HEK293 (cell line): Measurements from ENCODE around the gene LHFPL2.

ENCODE experiments used
- CTCF ChIA-PET: fragments of 350-600 bp; formaldehyde crosslinking; extraction: SDS; loops from one replicate; lab custom pipeline; 2021; ENCODE audit warnings: antibody characterized with exemption; lab: Yijun Ruan, JAX
- POLR2A ChIA-PET: fragments of 300-600 bp; formaldehyde crosslinking; extraction: SDS; loops from one replicate; lab custom pipeline; 2020; ENCODE audit warnings: antibody characterized with exemption, inconsistent platforms; lab: Yijun Ruan, JAX
- H3K27ac ChIP-seq: fragments of 200-500 bp; sonication (Bioruptor generic); 2 replicates; pipeline ENCODE4 v1.5.1; 2014; ENCODE audit warnings: low read depth, low read length, control low read depth, inconsistent platforms; ENCODE audit errors: extremely low read depth
- H3K36me3 ChIP-seq, 2 experiments: fragments of 200-500 bp in 1 of 2; sonication (Bioruptor generic) in 1 of 2; 1 replicate in 1 of 2; 2 replicates in 1 of 2; pipeline ENCODE4 v1.5.1; 2014 to 2017; ENCODE audit warnings: inconsistent platforms in 2 of 2, low read length in 2 of 2; ENCODE audit not compliant: control insufficient read depth in 2 of 2, insufficient read depth in 1 of 2
- H3K4me1 ChIP-seq: fragments of 200-500 bp; sonication (Bioruptor generic); 2 replicates; pipeline ENCODE4 v1.5.1; 2014; ENCODE audit warnings: mild to moderate bottlenecking, low read length, inconsistent platforms; ENCODE audit not compliant: control insufficient read depth, insufficient read depth
- H3K4me3 ChIP-seq: 2 replicates; pipeline ENCODE4 v1.5.1; 2011; ENCODE audit warnings: low read depth, mild to moderate bottlenecking, control low read depth, low read length, moderate library complexity
- H3K9me3 ChIP-seq: fragments of 200-500 bp; sonication (Bioruptor generic); 2 replicates; pipeline ENCODE4 v1.5.1; 2014; ENCODE audit warnings: low read depth, low read length, inconsistent platforms; ENCODE audit not compliant: control insufficient read depth, insufficient read depth
- BCL11A ChIP-seq: fragments of 450-650 bp; formaldehyde crosslinking; IDR thresholded peaks from 2 replicates; pipeline ENCODE4 v1.5.1; 2016; ENCODE audit warnings: low read depth, missing biosample characterization, missing genetic modification characterization
- BCL11B ChIP-seq: fragments of 450-650 bp; formaldehyde crosslinking; IDR thresholded peaks from 2 replicates; pipeline ENCODE4 v1.5.1; 2016; ENCODE audit warnings: low read depth, missing biosample characterization, missing genetic modification characterization
- BCL6B ChIP-seq: fragments of 450-650 bp; formaldehyde crosslinking; IDR thresholded peaks from 2 replicates; pipeline ENCODE4 v1.5.1; 2017; ENCODE audit warnings: missing biosample characterization, missing genetic modification characterization
- GLI4 ChIP-seq: fragments of 450-650 bp; formaldehyde crosslinking; IDR thresholded peaks from 2 replicates; pipeline ENCODE4 v1.5.1; 2016; ENCODE audit warnings: missing biosample characterization, missing genetic modification characterization
- HOXA7 ChIP-seq: sonication (generic); formaldehyde crosslinking; IDR thresholded peaks from 2 replicates; pipeline ENCODE4 v1.8.1; 2022; ENCODE audit warnings: missing genetic modification reagents, borderline replicate concordance
- IKZF3 ChIP-seq: fragments of 450-650 bp; IDR thresholded peaks from 2 replicates; pipeline ENCODE4 v1.5.0; 2018; ENCODE audit warnings: missing biosample characterization, mild to moderate bottlenecking, missing genetic modification characterization, moderate library complexity
- KLF17 ChIP-seq: fragments of 450-650 bp; formaldehyde crosslinking; IDR thresholded peaks from 2 replicates; pipeline ENCODE4 v1.5.1; 2016; ENCODE audit warnings: missing biosample characterization, missing genetic modification characterization
- OSR2 ChIP-seq: fragments of 450-650 bp; formaldehyde crosslinking; IDR thresholded peaks from 2 replicates; pipeline ENCODE4 v1.5.1; 2016; ENCODE audit warnings: missing biosample characterization, missing genetic modification characterization
- PRDM1 ChIP-seq: fragments of 450-650 bp; formaldehyde crosslinking; IDR thresholded peaks from 2 replicates; pipeline ENCODE4; 2016; ENCODE audit warnings: missing biosample characterization, missing genetic modification characterization
- PRDM6 ChIP-seq: fragments of 450-650 bp; formaldehyde crosslinking; IDR thresholded peaks from 2 replicates; pipeline ENCODE4 v1.5.1; 2017; ENCODE audit warnings: missing biosample characterization, missing genetic modification characterization
- TSHZ1 ChIP-seq: fragments of 450-650 bp; formaldehyde crosslinking; IDR thresholded peaks from 2 replicates; pipeline ENCODE4 v1.5.1; 2016; ENCODE audit warnings: missing biosample characterization, missing genetic modification characterization, borderline replicate concordance
- ZBTB17 ChIP-seq: fragments of 450-650 bp; formaldehyde crosslinking; IDR thresholded peaks from 2 replicates; pipeline ENCODE4 v1.5.1; 2016; ENCODE audit warnings: missing biosample characterization, missing genetic modification characterization
- ZFP69B ChIP-seq: fragments of 450-650 bp; formaldehyde crosslinking; IDR thresholded peaks from 2 replicates; pipeline ENCODE4 v1.5.1; 2016; ENCODE audit warnings: missing biosample characterization, missing genetic modification characterization
- ZNF10 ChIP-seq: fragments of 450-650 bp; formaldehyde crosslinking; IDR thresholded peaks from 2 replicates; pipeline ENCODE4 v1.5.1; 2017; ENCODE audit warnings: missing biosample characterization, missing genetic modification characterization
- ZNF146 ChIP-seq: fragments of 450-650 bp; formaldehyde crosslinking; IDR thresholded peaks from 2 replicates; pipeline ENCODE4 v1.5.1; 2016; ENCODE audit warnings: missing biosample characterization, missing genetic modification characterization
- ZNF223 ChIP-seq: fragments of 450-650 bp; formaldehyde crosslinking; IDR thresholded peaks from 2 replicates; pipeline ENCODE4 v1.5.1; 2016; ENCODE audit warnings: missing biosample characterization, missing genetic modification characterization
- ZNF266 ChIP-seq: fragments of 450-650 bp; formaldehyde crosslinking; IDR thresholded peaks from 2 replicates; pipeline ENCODE4 v1.5.1; 2016; ENCODE audit warnings: missing biosample characterization, missing genetic modification characterization, low read depth
- ZNF37A ChIP-seq: fragments of 450-650 bp; IDR thresholded peaks from 2 replicates; pipeline ENCODE4 v1.5.1; 2018; ENCODE audit warnings: missing biosample characterization, missing genetic modification characterization
- ZNF416 ChIP-seq: fragments of 450-650 bp; formaldehyde crosslinking; IDR thresholded peaks from 2 replicates; pipeline ENCODE4 v1.5.1; 2016; ENCODE audit warnings: missing biosample characterization, missing genetic modification characterization
- ZNF426 ChIP-seq: fragments of 450-650 bp; formaldehyde crosslinking; IDR thresholded peaks from 2 replicates; pipeline ENCODE4 v1.5.1; 2017; ENCODE audit warnings: missing biosample characterization, missing genetic modification characterization, mild to moderate bottlenecking, inconsistent platforms, moderate library complexity
- ZNF449 ChIP-seq: fragments of 450-650 bp; formaldehyde crosslinking; IDR thresholded peaks from 2 replicates; pipeline ENCODE4 v1.5.1; 2017; ENCODE audit warnings: missing biosample characterization, mild to moderate bottlenecking, missing genetic modification characterization, moderate library complexity
- ZNF501 ChIP-seq: fragments of 450-650 bp; formaldehyde crosslinking; IDR thresholded peaks from 2 replicates; pipeline ENCODE4 v1.5.1; 2016; ENCODE audit warnings: missing biosample characterization, missing genetic modification characterization
- ZNF555 ChIP-seq: fragments of 450-650 bp; formaldehyde crosslinking; conservative IDR thresholded peaks from 2 replicates; pipeline ENCODE4 v1.5.1; 2017; ENCODE audit warnings: missing biosample characterization, mild to moderate bottlenecking, missing genetic modification characterization, inconsistent platforms
- ZNF558 ChIP-seq: fragments of 450-650 bp; formaldehyde crosslinking; IDR thresholded peaks from 2 replicates; pipeline ENCODE4 v1.5.1; 2016; ENCODE audit warnings: missing biosample characterization, missing genetic modification characterization
- ZNF561 ChIP-seq: fragments of 450-650 bp; IDR thresholded peaks from 2 replicates; pipeline ENCODE4 v1.5.1; 2018; ENCODE audit warnings: missing biosample characterization, missing genetic modification characterization, borderline replicate concordance
- ZNF621 ChIP-seq: fragments of 450-650 bp; formaldehyde crosslinking; IDR thresholded peaks from 2 replicates; pipeline ENCODE4 v1.5.1; 2017; ENCODE audit warnings: missing biosample characterization, missing genetic modification characterization
- ZSCAN30 ChIP-seq: fragments of 450-650 bp; IDR thresholded peaks from 2 replicates; pipeline ENCODE4 v1.5.1; 2018; ENCODE audit warnings: missing biosample characterization, mild to moderate bottlenecking, missing genetic modification characterization, moderate library complexity

LHFPL2 gene

GRCh38 chr5:78518365-78519197, 130.0 kb downstream of the LHFPL2 start:
- Histone ChIP-seq H3K36me3 (no peaks in the 10 kb centered on the region), H3K27ac (no peak overlapping the region), H3K4me3 (no peak overlapping the region), H3K9me3 (no peaks in the 10 kb centered on the region), H3K4me1 (peaks cover 18% of the 10 kb centered on the region)
- POLR2A ChIA-PET, result no interaction called here
- CTCF ChIA-PET, result interaction anchor here (1.3 to 1.8 kb wide), 3 partner anchors 15 to 19 kb away, joined by 3 to 6 read pairs (median 5); no protein-coding TSS in a partner anchor
- TF ChIP-seq ZNF266 (tag by site-specific recombination) (no peak), ZNF426 (no peak), ZNF10 (tag by site-specific recombination) (no peak), ZNF501 (no peak), TSHZ1 (tag by site-specific recombination) (no peak), IKZF3 (tag by site-specific recombination) (no peak), ZNF146 (tag by site-specific recombination) (no peak), PRDM1 (tag by site-specific recombination) (peak; percentile 93), ZNF449 (tag by site-specific recombination) (no peak), PRDM6 (tag by site-specific recombination) (peak; percentile 28; the same call in 1 of the 2 replicates), KLF17 (tag by site-specific recombination) (no peak), ZNF416 (tag by site-specific recombination) (no peak), ZNF621 (tag by site-specific recombination) (no peak), ZNF223 (tag by site-specific recombination) (no peak), ZFP69B (no peak), ZSCAN30 (tag by site-specific recombination) (no peak), ZNF555 (no peak), BCL11A (no peak), BCL6B (tag by site-specific recombination) (no peak), GLI4 (tag by site-specific recombination) (no peak), ZNF561 (no peak), ZNF37A (no peak), ZNF558 (tag by site-specific recombination) (no peak), OSR2 (tag by site-specific recombination) (no peak), BCL11B (no peak), ZBTB17 (tag by site-specific recombination) (peak; percentile 22; the same call in 1 of the 2 replicates), HOXA7 (CRISPR knock-in tag) (no peak)
